Keratinocyte (primary cell): ENCODE measurements around the gene PTCHD4. TPM values are rescaled to one million over a fixed set of nuclear protein-coding genes. Genes with fewer than 3 reads are reported as not detected.

Experiments
- DNase-seq: peaks from one replicate; pipeline ENCODE4 v3.0.0-alpha.2; 2011; ENCODE audit warnings: low read depth, missing footprints, low spot score
- FAIRE-seq: peaks from 2 replicates; lab custom pipeline; 2011; peaks lifted over from hg19 to GRCh38; lab: Jason Lieb, UNC
- H2AFZ ChIP-seq: 2 replicates; pipeline ENCODE4 v1.6.0; 2012; ENCODE audit warnings: low read length, control low read depth, inconsistent platforms; ENCODE audit not compliant: control insufficient read depth
- H3K27ac ChIP-seq: 2 replicates; pipeline ENCODE4 v1.5.1; 2011; ENCODE audit warnings: low read length; ENCODE audit not compliant: control insufficient read depth, insufficient read depth
- H3K27me3 ChIP-seq: 3 replicates; pipeline ENCODE4 v1.6.0; 2011; ENCODE audit warnings: low read length; ENCODE audit not compliant: control insufficient read depth, insufficient read depth; ENCODE audit errors: extremely low read depth
- H3K36me3 ChIP-seq, 2 experiments: 2 replicates in 1 of 2; 3 replicates in 1 of 2; pipeline ENCODE4 v1.5.1; 2011; ENCODE audit warnings: low read length in 2 of 2, mild to moderate bottlenecking in 1 of 2; ENCODE audit not compliant: control insufficient read depth in 2 of 2, insufficient read depth in 2 of 2; ENCODE audit errors: extremely low read depth in 1 of 2
- H3K4me1 ChIP-seq: 3 replicates; pipeline ENCODE4 v1.5.1; 2011; ENCODE audit warnings: low read length; ENCODE audit not compliant: control insufficient read depth, insufficient read depth; ENCODE audit errors: extremely low read depth
- H3K4me2 ChIP-seq: 3 replicates; pipeline ENCODE4 v1.6.0; 2011; ENCODE audit warnings: low read depth, low read length; ENCODE audit not compliant: control insufficient read depth, insufficient read depth; ENCODE audit errors: extremely low read depth
- H3K4me3 ChIP-seq, 3 experiments: fragments of 200-600 bp in 1 of 3; sonication (generic) in 1 of 3; 2 replicates in 2 of 3; 3 replicates in 1 of 3; pipeline ENCODE4 v1.5.1; 2011 to 2016; ENCODE audit warnings: low read length in 3 of 3, mild to moderate bottlenecking in 3 of 3, control low read depth in 2 of 3, inconsistent platforms in 1 of 3, low read depth in 1 of 3, mixed read lengths in 1 of 3, mixed run types in 1 of 3, moderate library complexity in 1 of 3; ENCODE audit not compliant: control insufficient read depth in 2 of 3, insufficient read depth in 2 of 3; ENCODE audit errors: extremely low read depth in 1 of 3
- H3K79me2 ChIP-seq: 2 replicates; pipeline ENCODE4 v1.6.0; 2012; ENCODE audit warnings: low read length; ENCODE audit not compliant: control insufficient read depth, insufficient read depth
- H3K9ac ChIP-seq: 3 replicates; pipeline ENCODE4 v1.6.0; 2011; ENCODE audit warnings: low read length; ENCODE audit not compliant: control insufficient read depth, insufficient read depth; ENCODE audit errors: extremely low read depth
- H3K9me1 ChIP-seq: 3 replicates; pipeline ENCODE4 v1.6.0; 2011; ENCODE audit warnings: low read length; ENCODE audit not compliant: control insufficient read depth, insufficient read depth; ENCODE audit errors: extremely low read depth
- H3K9me3 ChIP-seq: 2 replicates; pipeline ENCODE4 v1.5.1; 2012; ENCODE audit warnings: low read depth, low read length; ENCODE audit not compliant: control insufficient read depth
- H4K20me1 ChIP-seq: 3 replicates; pipeline ENCODE4 v1.6.0; 2011; ENCODE audit warnings: low read length; ENCODE audit not compliant: control insufficient read depth, insufficient read depth; ENCODE audit errors: extremely low read depth
- CTCF ChIP-seq, 3 experiments: IDR thresholded peaks in 1 of 3; conservative IDR thresholded peaks in 1 of 3; optimal IDR thresholded peaks in 1 of 3; 2 replicates in 2 of 3; 3 replicates in 1 of 3; pipeline versions ENCODE3 to v1.5.1; 2011; ENCODE audit warnings: low read length in 3 of 3, mild to moderate bottlenecking in 3 of 3, moderate library complexity in 2 of 3, control low read depth in 1 of 3, inconsistent platforms in 1 of 3; ENCODE audit not compliant: insufficient read depth in 2 of 3; ENCODE audit errors: extremely low read depth in 1 of 3
- EZH2 ChIP-seq: IDR thresholded peaks from one replicate; pipeline ENCODE4 v1.6.1; 2012; ENCODE audit warnings: inconsistent platforms, mild to moderate bottlenecking, low read length, moderate library complexity
- dilution Hi-C: fragments of 300-500 bp; cut with MboI; formaldehyde crosslinking; loops from one replicate; pipeline ENCODE4 v1.7.0; 2020; ENCODE audit warnings: low sequenced_read_pairs; ENCODE audit not compliant: extremely low pct_ligation_motif_present
- polyA plus RNA-seq, 5 experiments: library from polyadenylated mRNA; depleted of rRNA in 3 of 5; stranded (reverse) in 3 of 5; stranded (forward) in 1 of 5; unstranded in 1 of 5; fragments of >200 nt; gene quantifications; 1 replicate in 1 of 5; 2 replicates in 3 of 5; 3 replicates in 1 of 5; pipeline versions ENCODE4 v1.2.1 to v1.2.3, GENCODE V29; 2011 to 2012; ENCODE audit warnings: missing spikeins in 2 of 5, low read depth in 1 of 5, low replicate concordance in 1 of 5

The PTCHD4 gene
- polyA plus RNA-seq, 1 donor (not counting 4 experiments of a cell fraction or from before 2014, with no cell fraction given), result 0.41 TPM

GRCh38 chr6:48144021-48144420, 33.0 kb upstream of the PTCHD4 start:
- H3K4me1 ChIP-seq, result peaks cover 6% of the 10 kb centered on the region
- no peak overlapping the region for H3K9ac ChIP-seq
- no peaks in the 10 kb centered on the region for H3K36me3 ChIP-seq
- TF ChIP-seq CTCF (optimal IDR thresholded peaks at IDR 0.05 in 1 of 3, IDR thresholded peaks at IDR 0.05 in 1 of 3, conservative IDR thresholded peaks at IDR 0.05 in 1 of 3; ENCODE audit: extremely low read depth in 1 of 3, insufficient read depth in 2 of 3, low read length in 3 of 3) (no peak), EZH2 (no peak)
- dilution Hi-C loops, result no loop called here
- no peaks in the 10 kb centered on the region for H3K9me1 ChIP-seq
- H3K4me2 ChIP-seq, result no peak overlapping the region
- no peak overlapping the region for H3K4me3 ChIP-seq
- H3K79me2 ChIP-seq, result no peaks in the 10 kb centered on the region
- no peak overlapping the region for H3K27ac ChIP-seq
- H4K20me1 ChIP-seq, result no peaks in the 10 kb centered on the region
- no peak for FAIRE-seq
- DNase-seq, result no peak
- H3K9me3 ChIP-seq, result no peaks in the 10 kb centered on the region
- no peaks in the 10 kb centered on the region for H3K27me3 ChIP-seq
- H2AFZ ChIP-seq, result no peak overlapping the region

GRCh38 chr6:48141975-48142374, 31.0 kb upstream of the PTCHD4 start:
- H3K9me1 ChIP-seq, result no peaks in the 10 kb centered on the region
- dilution Hi-C loops, result no loop called here
- H2AFZ ChIP-seq, result peak overlapping the region; percentile 5
- H3K79me2 ChIP-seq, result no peaks in the 10 kb centered on the region
- TF ChIP-seq CTCF (optimal IDR thresholded peaks at IDR 0.05 in 1 of 3, IDR thresholded peaks at IDR 0.05 in 1 of 3, conservative IDR thresholded peaks at IDR 0.05 in 1 of 3; ENCODE audit: extremely low read depth in 1 of 3, insufficient read depth in 2 of 3, low read length in 3 of 3), result no peak
- no peak for TF ChIP-seq EZH2
- no peaks in the 10 kb centered on the region for H4K20me1 ChIP-seq
- H3K4me3 ChIP-seq, result no peak overlapping the region
- H3K9me3 ChIP-seq, result no peaks in the 10 kb centered on the region
- DNase-seq, result no peak
- H3K27me3 ChIP-seq, result no peaks in the 10 kb centered on the region
- FAIRE-seq, result no peak
- no peak overlapping the region for H3K4me2 ChIP-seq
- H3K9ac ChIP-seq, result no peak overlapping the region
- peaks cover 6% of the 10 kb centered on the region for H3K4me1 ChIP-seq
- no peak overlapping the region for H3K27ac ChIP-seq
- H3K36me3 ChIP-seq, result no peaks in the 10 kb centered on the region
